SK-N-SH (cell line): ENCODE data around the gene PLCH1.

Experiments
- EP300 ChIP-seq, 2 experiments: IDR thresholded peaks; 2 replicates each; pipeline versions ENCODE4 v1.4.0 to v1.6.1; 2012; ENCODE audit warnings: borderline replicate concordance in 1 of 2, low read depth in 1 of 2, low read length in 1 of 2
- FOSL2 ChIP-seq: IDR thresholded peaks from 2 replicates; pipeline ENCODE4 v1.4.0; 2012; ENCODE audit warnings: low read depth, mild to moderate bottlenecking, moderate library complexity, borderline replicate concordance
- FOXJ3 ChIP-seq: sonication (generic); formaldehyde crosslinking; IDR thresholded peaks from 2 replicates; pipeline ENCODE4 v1.5.1; 2020; ENCODE audit warnings: mild to moderate bottlenecking, missing genetic modification reagents
- JUND ChIP-seq: IDR thresholded peaks from 2 replicates; pipeline ENCODE4 v1.4.0; 2012
- MEF2A ChIP-seq: IDR thresholded peaks from 2 replicates; pipeline ENCODE4 v1.4.0; 2012; ENCODE audit warnings: low read depth, borderline replicate concordance
- POLR2AphosphoS5 ChIP-seq: IDR thresholded peaks from 2 replicates; pipeline ENCODE4 v1.6.1; 2012; ENCODE audit warnings: low read depth, low read length
- SIN3A ChIP-seq: IDR thresholded peaks from 2 replicates; pipeline ENCODE4 v1.6.1; 2012; ENCODE audit warnings: low read depth, mild to moderate bottlenecking, low read length, moderate library complexity, borderline replicate concordance
- SMC3 ChIP-seq: IDR thresholded peaks from 2 replicates; pipeline ENCODE4 v1.6.1; 2012; ENCODE audit warnings: low read depth, low read length, improper control_type of control experiment
- YY1 ChIP-seq: IDR thresholded peaks from 2 replicates; pipeline ENCODE4 v1.4.0; 2012; ENCODE audit warnings: low read depth, mild to moderate bottlenecking
- TF ChIP-seq, protein P1 (sequence below): fragments of 200-600 bp; sonication (generic); IDR thresholded peaks from 2 replicates; pipeline ENCODE4 v1.6.1; 2017; ENCODE audit warnings: antibody characterized with exemption, mild to moderate bottlenecking, moderate library complexity
- TF ChIP-seq, protein P2 (sequence below): fragments of 150-350 bp; IDR thresholded peaks from 2 replicates; pipeline ENCODE4 v1.6.1; 2017; ENCODE audit warnings: antibody characterized with exemption, low read length, low read depth, borderline replicate concordance

DNA sequence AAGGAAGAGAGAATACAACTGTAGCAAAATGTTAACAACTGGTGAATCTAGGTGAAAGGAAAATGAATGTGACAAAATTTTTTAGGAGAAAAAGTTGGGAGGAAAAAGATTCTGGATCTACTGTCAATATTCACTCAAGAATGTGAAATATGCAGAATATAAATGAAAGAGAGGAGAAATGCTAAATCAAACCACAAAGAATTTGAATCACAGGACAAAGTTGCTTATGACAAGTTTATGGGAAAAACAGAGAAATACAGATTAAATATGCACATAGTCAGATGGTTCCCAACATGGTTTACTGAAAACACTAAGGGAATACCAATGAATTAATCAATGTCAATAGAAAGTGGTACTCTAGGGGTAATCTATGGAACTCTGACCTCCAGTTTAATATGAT, 33.6 kb upstream of the PLCH1 start:
- TF ChIP-seq, protein P1, sequence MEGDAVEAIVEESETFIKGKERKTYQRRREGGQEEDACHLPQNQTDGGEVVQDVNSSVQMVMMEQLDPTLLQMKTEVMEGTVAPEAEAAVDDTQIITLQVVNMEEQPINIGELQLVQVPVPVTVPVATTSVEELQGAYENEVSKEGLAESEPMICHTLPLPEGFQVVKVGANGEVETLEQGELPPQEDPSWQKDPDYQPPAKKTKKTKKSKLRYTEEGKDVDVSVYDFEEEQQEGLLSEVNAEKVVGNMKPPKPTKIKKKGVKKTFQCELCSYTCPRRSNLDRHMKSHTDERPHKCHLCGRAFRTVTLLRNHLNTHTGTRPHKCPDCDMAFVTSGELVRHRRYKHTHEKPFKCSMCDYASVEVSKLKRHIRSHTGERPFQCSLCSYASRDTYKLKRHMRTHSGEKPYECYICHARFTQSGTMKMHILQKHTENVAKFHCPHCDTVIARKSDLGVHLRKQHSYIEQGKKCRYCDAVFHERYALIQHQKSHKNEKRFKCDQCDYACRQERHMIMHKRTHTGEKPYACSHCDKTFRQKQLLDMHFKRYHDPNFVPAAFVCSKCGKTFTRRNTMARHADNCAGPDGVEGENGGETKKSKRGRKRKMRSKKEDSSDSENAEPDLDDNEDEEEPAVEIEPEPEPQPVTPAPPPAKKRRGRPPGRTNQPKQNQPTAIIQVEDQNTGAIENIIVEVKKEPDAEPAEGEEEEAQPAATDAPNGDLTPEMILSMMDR: no peak
- TF ChIP-seq FOSL2: no peak
- no peak for TF ChIP-seq MEF2A
- no peak for TF ChIP-seq POLR2AphosphoS5
- no peak for TF ChIP-seq JUND
- no peak for TF ChIP-seq SIN3A
- TF ChIP-seq, protein P2, sequence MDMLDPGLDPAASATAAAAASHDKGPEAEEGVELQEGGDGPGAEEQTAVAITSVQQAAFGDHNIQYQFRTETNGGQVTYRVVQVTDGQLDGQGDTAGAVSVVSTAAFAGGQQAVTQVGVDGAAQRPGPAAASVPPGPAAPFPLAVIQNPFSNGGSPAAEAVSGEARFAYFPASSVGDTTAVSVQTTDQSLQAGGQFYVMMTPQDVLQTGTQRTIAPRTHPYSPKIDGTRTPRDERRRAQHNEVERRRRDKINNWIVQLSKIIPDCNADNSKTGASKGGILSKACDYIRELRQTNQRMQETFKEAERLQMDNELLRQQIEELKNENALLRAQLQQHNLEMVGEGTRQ: no peak
- TF ChIP-seq YY1: no peak
- no peak for TF ChIP-seq FOXJ3 (CRISPR knock-in tag)
- TF ChIP-seq SMC3: no peak
- no peak for TF ChIP-seq EP300 (IDR thresholded peaks at IDR 0.05; ENCODE audit: borderline replicate concordance in 1 of 2, low read depth in 1 of 2, low read length in 1 of 2)
